ENCODE data around the gene SEMA4G. TPM values are rescaled to one million over a fixed set of nuclear protein-coding genes. Genes with fewer than 3 reads are reported as not detected.

SEMA4G gene
- total RNA-seq, 6 donors from 2014 or later = 5.4 to 20.4 (median 8.5) TPM

DNA sequence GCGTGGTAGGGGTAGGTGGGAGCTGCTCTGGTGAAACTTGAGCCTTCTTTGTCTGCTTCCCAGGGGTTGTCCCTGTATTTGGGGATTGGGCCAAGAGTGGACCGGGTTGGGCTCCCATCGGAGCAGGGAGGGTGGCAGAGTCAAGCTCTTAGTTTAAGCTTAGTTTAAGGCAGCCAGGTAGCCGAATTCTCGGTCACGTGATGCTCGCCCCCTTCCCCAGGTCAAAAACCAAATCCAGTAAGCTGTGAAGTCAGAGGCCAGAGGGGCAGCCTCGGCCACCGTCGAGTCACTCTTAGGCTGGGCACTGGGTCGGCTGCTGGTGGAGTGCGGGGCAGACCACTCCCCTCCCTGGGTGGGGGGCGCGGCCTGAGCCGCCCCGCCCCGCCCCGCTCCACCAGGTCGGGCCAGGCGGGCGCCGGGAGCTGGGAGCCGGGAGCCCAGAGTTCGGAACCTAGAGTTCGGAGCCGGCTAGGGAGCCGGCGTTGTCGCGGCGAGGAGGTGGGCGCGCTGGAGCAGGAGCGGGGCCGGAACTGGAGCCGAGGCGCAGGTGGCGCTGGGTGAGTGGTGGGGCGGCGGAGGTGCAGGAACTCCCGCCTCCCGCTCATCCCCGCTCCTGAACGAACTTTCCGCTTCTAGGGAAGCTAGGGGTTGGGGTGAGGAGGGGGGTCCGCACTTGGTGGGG, 27.5 kb downstream of the SEMA4G start:
- DNase-seq = peak; percentile 72 to 90
- Histone ChIP-seq H3K27me3 (no peaks in the 10 kb centered on the region), H3K4me3 (peak overlapping the region; percentile 62 to 82 (median 68)), H3K36me3 (peaks cover 0 to 18% (median 3%) of the 10 kb centered on the region in 4 donors), H3K9me3 (no peaks in the 10 kb centered on the region), H3K27ac (peak overlapping the region; percentile 95 to 100 (median 98)), H3K4me1 (peaks cover 27 to 44% (median 36%) of the 10 kb centered on the region in 4 donors)
- TF ChIP-seq EP300 (IDR thresholded peaks at IDR 0.05) = no peak
- TF ChIP-seq, protein P1, sequence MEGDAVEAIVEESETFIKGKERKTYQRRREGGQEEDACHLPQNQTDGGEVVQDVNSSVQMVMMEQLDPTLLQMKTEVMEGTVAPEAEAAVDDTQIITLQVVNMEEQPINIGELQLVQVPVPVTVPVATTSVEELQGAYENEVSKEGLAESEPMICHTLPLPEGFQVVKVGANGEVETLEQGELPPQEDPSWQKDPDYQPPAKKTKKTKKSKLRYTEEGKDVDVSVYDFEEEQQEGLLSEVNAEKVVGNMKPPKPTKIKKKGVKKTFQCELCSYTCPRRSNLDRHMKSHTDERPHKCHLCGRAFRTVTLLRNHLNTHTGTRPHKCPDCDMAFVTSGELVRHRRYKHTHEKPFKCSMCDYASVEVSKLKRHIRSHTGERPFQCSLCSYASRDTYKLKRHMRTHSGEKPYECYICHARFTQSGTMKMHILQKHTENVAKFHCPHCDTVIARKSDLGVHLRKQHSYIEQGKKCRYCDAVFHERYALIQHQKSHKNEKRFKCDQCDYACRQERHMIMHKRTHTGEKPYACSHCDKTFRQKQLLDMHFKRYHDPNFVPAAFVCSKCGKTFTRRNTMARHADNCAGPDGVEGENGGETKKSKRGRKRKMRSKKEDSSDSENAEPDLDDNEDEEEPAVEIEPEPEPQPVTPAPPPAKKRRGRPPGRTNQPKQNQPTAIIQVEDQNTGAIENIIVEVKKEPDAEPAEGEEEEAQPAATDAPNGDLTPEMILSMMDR (IDR thresholded peaks at IDR 0.05) = peak in 2 of 6 experiments; percentile 7 to 11
- TF ChIP-seq POLR2AphosphoS5 (IDR thresholded peaks at IDR 0.05) = peak in 1 of 2 donors; percentile 14
- peak in 1 of 4 donors; percentile 51 for TF ChIP-seq POLR2A (IDR thresholded peaks at IDR 0.05)
- ATAC-seq (ENCODE audit: low FRiP score in 2 of 2) = peak in 1 of 2 donors; percentile 3
- 0 to 5% methylated on average over 9 to 38 of the region's 46 CpGs for WGBS, 2 donors

DNA sequence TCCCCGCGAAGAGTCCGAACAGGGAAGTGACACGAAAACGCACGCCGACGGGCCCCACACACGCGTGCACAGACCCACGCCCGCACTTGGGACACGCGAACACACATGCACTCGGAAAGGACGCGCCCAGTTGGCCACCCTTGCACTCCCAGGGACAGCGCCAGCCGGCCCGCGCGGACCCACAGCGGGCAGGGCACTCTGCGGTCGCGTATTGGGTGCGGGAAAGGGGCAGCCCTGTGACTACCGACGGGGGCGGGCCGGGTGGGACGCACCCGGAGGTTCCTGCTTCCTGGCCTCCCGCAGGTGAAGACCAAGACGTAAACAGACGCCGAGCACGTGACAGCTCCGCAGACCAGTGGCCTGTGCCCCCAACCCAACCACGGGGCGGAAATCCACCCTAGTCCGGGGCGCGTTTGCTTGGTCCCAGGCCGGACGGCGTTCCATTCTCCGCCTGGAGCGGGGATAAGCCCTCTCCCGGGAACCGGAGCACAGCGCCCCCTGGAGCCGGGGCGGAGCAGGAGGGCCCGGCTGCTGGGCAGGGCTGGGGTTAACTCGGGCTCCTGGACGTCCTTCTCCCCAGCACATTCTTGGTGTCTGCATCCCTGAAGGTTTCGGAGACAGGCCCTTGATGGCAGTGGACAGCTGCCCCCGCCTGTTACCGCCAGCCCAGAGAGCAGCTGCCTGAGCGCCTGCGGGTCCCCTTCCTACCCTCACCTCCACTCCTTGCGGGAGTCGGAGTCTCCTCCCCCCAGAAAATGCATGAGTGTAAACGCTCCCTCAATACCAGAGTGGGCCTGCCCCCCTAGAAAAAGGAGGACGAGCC, 28.3 kb downstream of the SEMA4G start:
- peak; percentile 72 to 88 for ATAC-seq (ENCODE audit: low FRiP score in 2 of 2)
- Histone ChIP-seq H3K4me3 (peak overlapping the region; percentile 62 to 82 (median 68)), H3K9me3 (no peaks in the 10 kb centered on the region), H3K36me3 (peaks cover 0 to 19% (median 3%) of the 10 kb centered on the region in 4 donors), H3K27ac (peak overlapping the region; percentile 95 to 100 (median 98)), H3K27me3 (no peaks in the 10 kb centered on the region), H3K4me1 (peaks cover 35 to 51% (median 44%) of the 10 kb centered on the region in 4 donors)
- 0% methylated on average over 15 to 19 of the region's 66 CpGs for WGBS, 2 donors
- TF ChIP-seq, protein P1 (IDR thresholded peaks at IDR 0.05) = peak; percentile 91 to 95 (median 92)
- no peak for TF ChIP-seq EP300 (IDR thresholded peaks at IDR 0.05)
- TF ChIP-seq POLR2A (IDR thresholded peaks at IDR 0.05) = peak in 2 of 4 donors; percentile 23 to 45
- DNase-seq = peak; percentile 81 to 96

DNA sequence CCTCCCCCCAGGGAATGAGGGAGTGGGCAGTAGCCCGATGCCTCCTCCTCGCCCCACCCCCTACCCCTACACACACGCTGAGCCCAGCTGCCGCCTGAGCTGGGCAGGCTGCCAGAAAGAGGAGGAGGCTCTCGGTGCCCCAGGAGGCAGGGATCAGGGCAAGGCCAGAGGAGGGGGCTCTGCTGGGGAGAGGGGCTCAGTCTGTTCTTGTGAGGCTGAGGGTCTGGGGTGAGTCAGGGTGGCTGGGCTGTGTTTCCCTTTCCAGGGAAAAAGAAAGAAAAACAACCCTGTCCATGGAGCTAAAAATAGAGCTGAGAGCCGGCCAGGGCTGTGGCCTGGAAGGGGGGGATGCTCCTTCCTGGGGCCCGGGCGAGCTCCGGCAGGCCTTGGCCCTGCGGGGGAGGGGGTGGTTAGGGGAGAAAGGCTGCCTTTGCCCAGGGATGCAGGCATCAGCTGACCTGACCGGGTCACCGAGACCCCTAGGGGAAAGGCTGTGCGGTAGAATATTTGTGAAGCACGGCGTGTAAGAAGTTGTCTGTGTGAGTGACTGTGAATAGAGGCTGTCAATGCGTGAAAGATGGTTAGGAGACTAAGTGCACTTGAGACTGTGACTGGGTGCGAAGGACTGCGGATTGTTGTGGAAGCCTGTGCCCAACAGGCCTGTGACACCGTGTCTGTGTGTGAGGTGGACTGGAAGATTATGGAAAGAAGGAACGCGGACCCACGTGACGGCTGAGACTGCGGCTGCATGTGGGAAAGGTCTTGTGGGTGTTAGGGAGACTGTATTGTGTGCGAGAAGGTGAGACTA, 29.1 kb downstream of the SEMA4G start:
- H3K27ac ChIP-seq = peak overlapping the region; percentile 95 to 100 (median 98)
- H3K9me3 ChIP-seq = no peaks in the 10 kb centered on the region
- ATAC-seq (ENCODE audit: low FRiP score in 2 of 2) (peak; percentile 50 to 77), DNase-seq (peak; percentile 85 to 87)
- WGBS, 2 donors = 5 to 6% methylated on average over 25 of the region's 25 CpGs
- peaks cover 0 to 19% (median 6%) of the 10 kb centered on the region in 4 donors for H3K36me3 ChIP-seq
- TF ChIP-seq, protein P1 (IDR thresholded peaks at IDR 0.05) = no peak
- TF ChIP-seq POLR2AphosphoS5 (IDR thresholded peaks at IDR 0.05) (peak; percentile 16 to 36), EP300 (IDR thresholded peaks at IDR 0.05) (no peak)
- H3K27me3 ChIP-seq = no peaks in the 10 kb centered on the region
- peaks cover 38 to 54% (median 47%) of the 10 kb centered on the region in 4 donors for H3K4me1 ChIP-seq
- peak overlapping the region; percentile 62 to 82 (median 68) for H3K4me3 ChIP-seq

DNA sequence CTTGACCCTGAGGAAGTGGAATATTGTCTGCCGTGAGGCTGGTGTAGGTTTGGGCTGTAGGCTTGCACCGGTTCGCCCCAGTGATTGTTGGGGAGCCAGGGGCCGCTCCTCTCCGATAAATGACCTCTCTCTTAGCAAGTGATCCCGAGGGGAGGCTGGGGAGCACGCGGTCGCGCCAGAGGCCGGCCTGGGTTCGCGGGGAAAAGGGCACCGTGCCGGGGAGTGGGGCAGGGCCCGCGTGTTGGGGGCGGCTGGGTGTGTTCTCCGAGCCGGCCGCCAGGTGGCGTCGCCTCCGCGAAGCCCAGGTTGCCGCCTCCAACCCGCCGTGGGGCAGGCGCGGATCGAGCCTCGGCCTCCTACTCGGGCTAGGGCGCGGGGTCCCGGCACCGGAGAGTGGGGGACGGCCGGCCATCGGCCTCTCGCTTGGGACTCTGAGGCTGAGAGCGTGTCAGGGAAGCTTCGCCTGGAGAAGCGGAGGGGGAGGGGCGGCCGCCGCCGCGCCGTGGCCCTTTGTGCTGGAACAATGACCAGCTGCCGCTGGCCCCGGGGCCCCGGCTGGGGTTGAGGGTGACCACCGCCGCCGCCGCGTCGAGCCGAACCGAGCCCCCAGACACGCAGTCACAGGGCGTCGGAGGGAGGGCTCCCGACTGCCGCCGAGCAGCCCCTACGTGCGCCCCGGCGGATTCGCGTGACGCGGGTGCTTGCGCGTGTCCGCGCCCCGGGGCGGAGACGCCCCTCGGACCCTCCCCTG, 29.9 kb downstream of the SEMA4G start:
- peak; percentile 82 to 90 for ATAC-seq (ENCODE audit: low FRiP score in 2 of 2)

More for the DNA sequence above, 29.9 kb downstream of the SEMA4G start:
- TF ChIP-seq EP300 (IDR thresholded peaks at IDR 0.05) (peak in 1 of 4 donors; percentile 22), POLR2AphosphoS5 (IDR thresholded peaks at IDR 0.05) (peak; percentile 80 to 93), POLR2A (IDR thresholded peaks at IDR 0.05) (peak in 3 of 4 donors; percentile 78 to 91 (median 85))
- TF ChIP-seq, protein P1 (IDR thresholded peaks at IDR 0.05) = peak; percentile 97 to 99 (median 99)
- H3K27ac ChIP-seq = peak overlapping the region; percentile 95 to 100 (median 98)
- WGBS, 2 donors = 0% methylated on average over 26 to 29 of the region's 83 CpGs
- H3K27me3 ChIP-seq = no peaks in the 10 kb centered on the region
- H3K4me3 ChIP-seq = peak overlapping the region; percentile 62 to 82 (median 77)
- peaks cover 44 to 62% (median 51%) of the 10 kb centered on the region in 4 donors for H3K4me1 ChIP-seq
- DNase-seq = peak; percentile 85 to 97
- no peaks in the 10 kb centered on the region for H3K9me3 ChIP-seq
- H3K36me3 ChIP-seq = peaks cover 3 to 19% (median 12%) of the 10 kb centered on the region in 4 donors
